ENCODE data around the gene CDCA3.
"Not testable (repeated sequence)": the region's sequence is repeated elsewhere in the genome, so short reads cannot be mapped to it uniquely, and the experiment has no call there.

CDCA3 gene

GRCh38 chr12:6872073-6873048, 21.3 kb upstream of the CDCA3 start:
- peak overlapping the region; percentile 78 for H3K4me3 ChIP-seq (ENCODE audit: low read depth, low read length)
- POLR2A ChIA-PET = interaction anchor here (0.6 to 10.2 kb wide), 18 partner anchors 9 to 207 kb away, joined by 3 to 164 read pairs (median 4); partner anchors contain the start of genes C12orf57, CDCA3, MLF2 and RNU7-1
- CTCF ChIA-PET = interaction anchor here (0.6 to 6.3 kb wide), 44 partner anchors 9 to 323 kb away, joined by 3 to 88 read pairs (median 6); partner anchors contain the start of genes C12orf57, CDCA3, COPS7A and ENO2
- TF ChIP-seq CTCF (IDR thresholded peaks at IDR 0.05; ENCODE audit: insufficient read depth, low read length, missing control alignments) = peak; percentile 100
- no peak for DNase-seq (ENCODE audit: low read depth, low spot score)

GRCh38 chr12:6871052-6871957, 20.2 kb upstream of the CDCA3 start:
- CTCF ChIA-PET = interaction anchor here (0.6 to 6.3 kb wide), 30 partner anchors 11 to 147 kb away, joined by 3 to 88 read pairs (median 8); partner anchors contain the start of genes C12orf57, CDCA3, ENO2 and GNB3

GRCh38 chr12:6870304-6870703, 19.2 kb upstream of the CDCA3 start:
- DNase-seq (ENCODE audit: low read depth, low spot score); H3K4me3 ChIP-seq (ENCODE audit: low read depth, low read length): not testable (repeated sequence)
- CTCF ChIA-PET = interaction anchor here (0.8 to 6.5 kb wide), 22 partner anchors 10 to 243 kb away, joined by 3 to 88 read pairs (median 8); partner anchors contain the start of genes C12orf57, CDCA3, ENO2 and LPCAT3
- POLR2A ChIA-PET = interaction anchor here (1.6 to 10.2 kb wide), 2 partner anchors 11 to 19 kb away, joined by 4 to 164 read pairs; partner anchors contain the start of genes CDCA3 and USP5

More at GRCh38 chr12:6871052-6871957, 20.2 kb upstream of the CDCA3 start:
- peak overlapping the region; percentile 78 for H3K4me3 ChIP-seq (ENCODE audit: low read depth, low read length)
- no peak for TF ChIP-seq CTCF (IDR thresholded peaks at IDR 0.05; ENCODE audit: insufficient read depth, low read length, missing control alignments)
- DNase-seq (ENCODE audit: low read depth, low spot score) = no peak
- POLR2A ChIA-PET = interaction anchor here (1.0 to 10.2 kb wide), 5 partner anchors 10 to 44 kb away, joined by 3 to 164 read pairs (median 4); partner anchors contain the start of genes CDCA3 and USP5

GRCh38 chr12:6869049-6870021, 18.2 kb upstream of the CDCA3 start:
- CTCF ChIA-PET = interaction anchor here (0.6 to 6.5 kb wide), 44 partner anchors 9 to 375 kb away, joined by 3 to 88 read pairs (median 4); partner anchors contain the start of genes C12orf57, C1RL, CDCA3 and MLF2
- DNase-seq (ENCODE audit: low read depth, low spot score) = no peak
- TF ChIP-seq CTCF (IDR thresholded peaks at IDR 0.05; ENCODE audit: insufficient read depth, low read length, missing control alignments) = peak; percentile 77

GRCh38 chr12:6868211-6869048, 17.3 kb upstream of the CDCA3 start:
- H3K4me3 ChIP-seq (ENCODE audit: low read depth, low read length) = peak overlapping the region; percentile 96
- TF ChIP-seq CTCF (IDR thresholded peaks at IDR 0.05; ENCODE audit: insufficient read depth, low read length, missing control alignments) = peak; percentile 23
- POLR2A ChIA-PET = interaction anchor here (0.9 to 10.2 kb wide), 15 partner anchors 8 to 116 kb away, joined by 3 to 164 read pairs (median 7); partner anchors contain the start of genes C12orf57, CDCA3, GNB3 and MLF2
- DNase-seq (ENCODE audit: low read depth, low spot score) = no peak
- CTCF ChIA-PET = interaction anchor here (1.0 to 6.5 kb wide), 21 partner anchors 8 to 374 kb away, joined by 3 to 88 read pairs (median 7); partner anchors contain the start of genes C1RL, CDCA3, MLF2 and PTMS

More at GRCh38 chr12:6869049-6870021, 18.2 kb upstream of the CDCA3 start:
- peak overlapping the region; percentile 96 for H3K4me3 ChIP-seq (ENCODE audit: low read depth, low read length)
- POLR2A ChIA-PET = interaction anchor here (0.6 to 10.2 kb wide), 10 partner anchors 10 to 117 kb away, joined by 3 to 164 read pairs (median 8); partner anchors contain the start of genes C12orf57, CDCA3, MLF2 and PTMS

All from AG04449 (cell line).